A172 (cell line): ENCODE results near the gene YARS1. TPM values are rescaled to one million over a fixed set of nuclear protein-coding genes. Genes with fewer than 3 reads are reported as not detected.
A peak's percentile ranks its signal among the peaks of the same experiment; 100 is the strongest.

Experiments
- DNase-seq: peaks from one replicate; pipeline ENCODE4 v3.0.0-alpha.2; 2015; ENCODE audit warnings: low spot score
- total RNA-seq: library from RNA; depleted of rRNA; stranded (reverse); fragments of >200 nt; shearing (Covaris generic); gene quantifications from 2 replicates; pipeline ENCODE4 v1.2.3, GENCODE V29; 2014; rRNA removed

YARS1 gene
- total RNA-seq = 63.4 and 79.1 TPM in 2 replicates

DNA sequence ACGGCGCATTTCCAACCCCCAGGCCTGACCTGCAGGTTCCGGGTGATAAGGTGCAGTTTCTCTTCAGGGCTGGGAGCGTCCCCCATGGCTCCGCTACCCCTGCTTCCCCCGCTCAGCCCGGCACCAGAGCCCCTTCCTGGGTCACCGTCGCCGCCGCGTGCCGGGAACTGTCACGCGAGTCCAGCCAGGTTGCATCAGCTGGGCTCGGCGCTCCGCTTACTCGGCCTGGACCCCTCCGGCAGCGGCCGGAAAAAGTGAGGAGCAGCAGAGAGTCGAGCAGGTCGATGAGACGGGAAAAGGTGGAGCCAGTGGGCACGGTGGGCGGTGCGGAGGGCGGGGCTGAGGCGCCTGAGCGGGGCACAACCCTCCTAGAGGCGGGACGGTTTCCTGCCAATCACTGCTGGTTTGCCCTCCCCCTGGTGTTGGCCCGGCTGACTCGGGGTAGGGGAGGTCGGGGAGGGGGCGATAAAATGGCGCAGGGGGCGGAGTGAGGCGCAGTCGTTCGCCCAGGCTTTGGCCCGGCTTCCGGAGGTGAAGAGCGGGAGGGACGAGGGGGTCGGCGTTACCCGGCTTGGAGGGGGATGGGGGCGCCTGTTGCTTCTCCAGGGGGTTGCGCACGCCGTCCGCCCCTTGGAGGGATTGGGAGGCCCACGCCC lies at the start of gene YARS1, which contains the start of gene S100PBP:
YARS1 (minus strand) TSS at position 200 of the 656 bp plus-strand sequence; CDS start at position 86, 114 bp downstream.
S100PBP (plus strand) TSS at position 495 of the 656 bp plus-strand sequence. CDS start 8,447 bp downstream, outside the sequence.
- DNase-seq = peak; percentile 90

DNA sequence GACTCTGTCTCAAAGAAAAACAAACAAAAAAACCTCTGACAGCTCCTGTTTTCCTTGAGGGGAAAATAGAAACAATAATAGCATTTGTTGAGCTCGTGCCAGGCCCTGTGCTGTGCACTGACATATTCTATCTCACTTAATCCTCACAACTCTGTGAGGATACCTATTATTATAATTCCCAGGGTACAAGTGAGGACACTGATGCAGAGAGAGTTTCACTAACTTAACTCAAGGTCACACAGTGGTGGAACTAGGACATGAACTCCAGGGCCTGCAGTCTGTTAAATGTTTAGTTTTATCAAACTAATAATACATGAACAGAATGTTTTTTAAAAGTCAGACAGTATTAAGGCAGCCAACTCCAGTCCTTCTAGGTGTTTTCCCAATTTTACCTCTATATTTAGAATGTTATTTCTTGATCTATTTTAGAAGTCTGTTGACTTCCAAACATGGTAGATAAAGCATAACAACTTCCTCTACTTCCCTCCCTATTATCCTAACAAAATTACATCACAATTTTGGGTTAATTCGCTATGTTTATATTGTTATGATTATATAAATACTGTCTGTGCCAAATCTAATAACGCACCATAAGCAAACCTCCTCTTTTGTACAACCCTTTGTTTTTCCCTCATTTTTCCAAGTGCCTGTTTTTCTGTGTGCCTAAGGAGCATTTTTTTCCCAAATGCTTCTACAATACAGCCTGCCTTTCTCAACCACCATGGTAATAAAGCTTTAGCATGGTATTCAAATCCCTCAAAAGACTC lies 48.7 kb upstream of the YARS1 start:
- no peak for DNase-seq

DNA sequence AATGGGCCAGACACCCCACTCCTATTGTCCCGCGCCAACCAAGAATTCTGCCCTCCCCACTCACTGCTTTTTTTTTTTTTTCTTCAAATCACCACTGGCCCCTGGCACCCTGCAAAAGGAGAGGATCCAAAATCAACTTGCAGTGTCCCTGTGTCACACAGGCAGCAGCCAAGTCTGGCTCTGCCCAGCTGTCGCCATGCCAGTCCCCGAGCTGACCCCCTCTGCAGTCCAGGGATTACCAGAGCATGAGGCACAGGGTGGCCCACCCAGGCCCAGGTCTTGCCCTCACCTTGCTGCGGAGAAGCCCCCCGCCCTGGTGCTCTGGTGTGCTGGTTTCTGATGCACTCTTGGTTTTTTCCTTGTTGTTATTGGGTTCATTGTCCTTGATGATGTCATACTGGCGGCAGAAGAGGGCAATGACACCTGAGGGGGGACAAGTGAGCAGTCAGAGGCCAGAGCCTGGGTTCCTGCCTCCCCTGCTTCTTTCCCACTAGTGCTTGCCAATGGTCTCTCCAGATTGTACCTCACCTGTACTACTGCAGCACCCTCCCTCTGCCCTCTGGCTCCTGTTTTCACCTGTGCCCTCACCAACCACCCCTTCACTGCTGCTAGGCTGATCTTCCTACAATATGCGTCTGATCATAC lies 47.3 kb upstream of the YARS1 start:
- no peak for DNase-seq

DNA sequence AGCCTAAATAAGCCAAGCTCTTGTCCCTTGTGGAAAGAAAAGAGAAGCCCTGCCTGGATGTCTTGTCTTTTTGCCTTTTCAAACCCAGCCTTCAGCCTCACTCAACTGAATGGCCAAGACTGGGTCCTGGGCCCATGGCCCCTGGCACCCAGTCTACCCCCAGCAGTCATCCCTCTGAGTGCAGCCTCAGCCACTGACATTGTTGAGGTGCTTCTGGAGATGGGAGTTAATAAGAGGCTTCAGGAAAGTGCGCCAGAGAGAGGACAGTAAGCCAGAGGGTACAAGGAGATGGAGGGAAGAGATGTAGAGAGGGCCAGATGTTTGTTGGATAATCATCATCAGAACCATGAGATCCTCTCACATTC lies 46.7 kb upstream of the YARS1 start:
- DNase-seq = no peak

DNA sequence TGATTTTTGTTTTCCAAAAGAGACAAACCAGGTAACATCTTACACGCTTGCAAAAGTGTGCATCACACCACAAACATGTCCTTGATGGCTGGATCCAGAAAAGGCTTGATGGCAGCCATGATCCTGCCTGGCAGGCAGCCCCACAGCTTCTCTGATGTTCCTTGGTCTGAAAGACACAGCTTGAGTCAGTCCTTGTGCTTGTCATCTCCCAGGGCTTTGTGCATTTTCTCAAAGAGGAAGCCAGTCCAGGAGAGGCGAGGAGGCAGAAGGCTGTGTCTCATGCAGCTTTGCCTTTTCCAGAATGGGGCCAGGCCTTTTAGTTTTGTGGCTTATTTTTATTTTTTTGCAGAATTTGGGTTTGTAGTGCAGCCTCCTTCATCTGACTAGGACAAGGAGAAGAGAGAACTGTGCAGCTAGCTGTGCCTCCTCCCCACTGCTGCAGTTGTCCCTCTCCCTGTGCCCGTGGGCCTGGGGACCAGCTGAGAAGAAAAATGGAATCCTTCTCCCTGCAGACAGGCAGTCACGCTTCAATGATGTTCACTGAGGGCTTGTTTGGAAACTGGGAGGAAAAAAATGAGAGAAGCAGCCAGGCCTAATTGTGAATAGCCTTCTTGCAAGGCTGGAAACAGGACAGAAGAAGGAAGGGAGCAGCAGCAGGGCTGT lies 46.2 kb upstream of the YARS1 start:
- DNase-seq = no peak

DNA sequence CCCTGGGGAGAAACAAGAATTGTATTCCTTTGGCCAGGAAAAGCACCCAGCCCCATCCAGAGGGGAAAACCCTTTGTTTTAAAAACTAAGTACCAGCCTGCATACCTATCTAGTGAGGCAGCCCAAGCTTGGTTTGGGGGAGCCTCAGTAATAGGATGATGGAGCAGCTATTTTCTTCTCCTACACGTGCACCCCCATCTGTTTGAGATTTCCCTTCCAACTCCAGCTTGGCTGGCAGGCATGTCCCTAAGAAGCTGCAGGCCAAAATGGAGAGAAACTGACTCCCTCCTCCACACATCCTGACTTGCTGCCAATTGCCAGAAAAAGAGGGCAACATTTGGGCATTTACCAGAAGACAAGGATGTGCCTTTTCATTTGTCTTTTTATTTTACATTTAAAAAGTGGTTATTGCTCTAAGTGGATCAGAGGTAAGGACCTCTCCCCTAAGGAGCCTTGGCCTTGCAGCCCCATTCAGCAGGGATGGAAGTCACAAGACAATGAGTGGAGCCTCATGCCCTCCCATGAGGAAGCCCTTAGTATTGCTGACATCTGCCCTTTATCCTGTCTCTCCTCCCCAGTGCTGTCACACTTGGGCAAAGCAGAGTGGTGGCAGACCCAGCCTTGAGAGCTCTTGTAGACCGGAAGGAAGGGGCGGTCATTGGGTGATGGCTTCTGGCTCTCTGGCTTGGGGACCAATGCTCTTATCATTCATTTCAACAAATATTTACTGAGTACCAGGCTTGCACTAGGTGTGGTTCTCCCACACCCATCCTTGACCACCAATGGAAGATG lies 44.9 kb upstream of the YARS1 start:
- DNase-seq = peak; percentile 29

DNA sequence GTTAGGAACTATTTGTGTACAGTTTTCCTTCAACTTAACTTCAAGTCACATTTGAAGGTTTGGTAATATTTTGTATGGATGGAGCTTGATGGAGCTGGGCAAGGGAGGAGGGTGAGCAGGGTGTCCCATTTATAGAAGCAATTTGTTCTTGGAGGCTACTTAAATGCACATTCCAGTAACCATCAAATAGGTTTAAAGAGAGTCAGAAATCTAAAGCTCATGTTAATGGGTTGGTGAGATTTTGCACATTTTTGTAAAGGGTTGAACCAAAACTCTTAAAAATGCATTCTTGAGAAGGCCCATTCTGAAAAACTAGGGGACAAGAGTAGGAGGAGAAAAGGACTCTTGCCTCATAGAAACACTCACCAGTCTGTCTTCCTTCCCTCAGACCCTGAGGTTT lies 43.4 kb upstream of the YARS1 start:
- no peak for DNase-seq

DNA sequence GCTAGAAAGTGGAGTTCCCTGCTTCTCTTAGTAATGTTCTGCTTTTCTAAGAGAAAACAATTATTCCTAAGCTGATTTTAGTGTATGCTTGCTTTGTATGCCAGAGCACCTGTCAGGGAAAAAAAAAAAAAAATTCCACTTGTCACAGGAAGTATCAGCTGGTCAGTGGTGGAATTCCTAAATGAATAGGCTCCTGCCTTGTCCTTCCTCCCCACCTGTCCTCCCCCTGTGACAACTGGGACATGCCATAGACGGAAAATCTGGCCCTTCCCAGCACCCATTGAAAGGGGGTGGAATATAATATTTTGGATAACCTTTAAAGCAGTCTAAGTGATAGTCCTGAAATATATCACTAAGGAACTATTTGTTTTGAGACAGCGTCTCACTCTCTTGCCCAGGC lies 42.8 kb upstream of the YARS1 start:
- no peak for DNase-seq

DNA sequence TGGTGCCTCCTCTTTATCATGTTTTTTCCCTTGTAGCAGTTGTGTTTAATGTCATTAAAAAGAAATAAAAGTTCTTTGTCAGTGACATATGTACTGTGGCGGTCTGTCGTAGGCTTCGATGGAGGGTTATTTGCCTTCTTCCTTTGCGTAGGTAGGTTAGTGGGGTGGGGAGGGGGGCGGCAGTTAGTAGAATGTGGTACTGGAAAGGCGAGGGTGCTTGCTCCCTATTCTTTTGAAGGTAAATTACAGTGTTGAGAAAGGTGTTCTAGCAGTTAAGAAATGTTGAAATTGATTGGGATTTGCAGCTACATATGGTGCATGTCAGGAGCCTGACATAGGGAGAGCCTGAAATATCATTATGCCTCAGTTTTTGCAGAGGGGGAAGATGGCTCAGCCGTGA lies 41.6 kb upstream of the YARS1 start:
- no peak for DNase-seq

DNA sequence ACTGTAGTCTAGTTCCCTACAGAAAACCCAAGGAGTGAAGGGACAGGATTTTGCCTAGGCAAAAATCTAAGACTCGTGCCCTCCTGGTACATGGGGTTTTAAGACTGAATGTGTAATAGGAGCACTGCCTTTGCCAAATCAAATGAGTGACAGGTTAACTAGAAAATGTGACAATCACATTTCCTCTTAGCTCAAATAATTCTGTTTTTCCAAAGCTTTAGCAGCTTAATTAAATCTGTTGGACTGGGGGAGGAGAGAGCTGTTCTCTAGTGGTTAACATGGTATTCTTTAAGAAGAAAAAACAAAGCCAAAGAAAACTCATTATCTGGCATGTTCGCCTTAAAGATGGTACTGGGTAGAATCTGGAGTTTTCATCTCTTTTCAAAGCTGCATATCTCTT lies 41.0 kb upstream of the YARS1 start:
- no peak for DNase-seq

DNA sequence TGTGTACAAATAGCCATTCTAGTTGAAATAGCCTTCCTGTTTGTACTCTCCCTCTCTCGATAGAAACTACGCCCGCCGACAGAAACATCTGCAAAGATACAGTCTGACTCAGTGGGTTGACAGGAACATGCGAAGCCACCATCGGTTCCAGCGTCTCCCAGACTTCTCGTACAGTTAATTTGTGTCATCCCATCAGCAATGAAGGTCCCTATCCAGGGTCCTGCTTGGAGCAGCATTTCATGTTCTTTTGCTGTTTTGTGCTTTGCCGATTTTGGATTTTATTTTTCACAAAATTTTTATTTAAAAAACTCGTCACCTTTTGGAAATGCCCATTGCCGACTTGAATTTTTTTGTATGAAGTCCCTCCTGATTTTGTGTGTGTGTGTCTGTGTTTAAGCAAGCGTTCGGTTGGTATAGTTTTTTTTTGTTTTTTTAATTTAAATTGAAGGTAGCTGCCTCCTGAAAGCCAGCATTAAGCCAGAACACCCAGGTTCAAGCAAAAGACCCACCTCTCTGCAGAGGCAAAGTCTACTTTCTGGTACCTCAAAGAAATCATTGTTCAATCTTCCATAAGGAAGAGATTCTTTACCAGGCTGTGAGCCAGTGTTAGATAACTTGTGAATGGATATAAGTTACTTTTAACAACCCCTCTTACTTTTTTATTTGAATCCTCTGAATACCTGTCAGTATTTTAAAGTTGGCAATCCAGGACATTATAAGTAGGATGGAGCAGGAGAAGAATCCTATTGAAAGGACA lies 38.9 kb upstream of the YARS1 start:
- no peak for DNase-seq

DNA sequence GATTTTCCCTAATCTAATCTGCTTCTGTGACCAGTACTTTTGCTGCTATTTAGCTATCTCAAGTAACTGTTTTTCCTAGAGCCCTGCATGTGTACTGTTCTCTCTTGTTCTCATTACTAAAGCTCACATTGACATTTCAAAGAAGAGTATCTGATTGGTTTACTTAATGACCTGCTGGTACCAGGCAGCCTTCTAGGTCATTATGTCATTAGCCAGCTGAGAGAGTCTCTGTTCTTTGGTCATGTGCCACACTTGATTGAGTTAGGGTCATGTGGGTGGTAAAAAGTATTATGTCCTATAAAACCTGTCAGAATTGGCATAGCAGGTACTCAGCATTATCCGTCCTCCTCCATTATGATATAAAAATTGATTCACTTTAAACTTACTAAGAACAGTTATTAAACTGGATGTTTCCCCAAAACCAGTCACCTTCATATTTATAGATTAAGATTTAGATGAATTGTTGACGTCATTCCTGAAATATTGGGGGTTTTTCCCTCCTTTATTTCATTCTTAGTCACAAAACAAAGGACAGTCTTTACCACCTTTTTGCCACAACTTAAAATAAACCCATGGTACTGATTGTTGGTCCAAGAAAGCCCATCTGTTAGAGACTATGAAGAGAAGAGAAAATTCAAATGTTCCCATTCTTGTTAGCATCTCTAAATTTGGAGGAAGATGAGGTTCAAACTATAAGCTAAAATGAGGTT lies 31.4 kb upstream of the YARS1 start:
- DNase-seq = no peak

DNA sequence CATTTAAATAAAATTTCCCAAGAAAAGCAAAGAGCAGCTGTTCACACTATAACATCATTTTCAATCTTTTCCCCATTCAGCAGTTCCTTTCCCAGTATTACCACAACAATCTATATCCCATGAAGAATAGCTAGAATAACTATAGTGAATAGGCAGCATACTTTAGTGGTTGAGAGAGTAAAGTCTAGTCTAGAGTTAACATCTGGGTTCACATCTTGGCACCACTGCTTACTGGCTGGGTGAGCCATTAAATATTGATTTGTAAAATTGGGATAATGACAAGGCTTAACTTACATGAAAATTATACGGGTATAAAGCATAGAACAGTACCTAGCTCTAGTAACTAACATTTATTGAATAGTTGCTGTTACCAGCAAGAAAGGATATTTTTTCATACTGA lies 14.7 kb upstream of the YARS1 start:
- DNase-seq = no peak

DNA sequence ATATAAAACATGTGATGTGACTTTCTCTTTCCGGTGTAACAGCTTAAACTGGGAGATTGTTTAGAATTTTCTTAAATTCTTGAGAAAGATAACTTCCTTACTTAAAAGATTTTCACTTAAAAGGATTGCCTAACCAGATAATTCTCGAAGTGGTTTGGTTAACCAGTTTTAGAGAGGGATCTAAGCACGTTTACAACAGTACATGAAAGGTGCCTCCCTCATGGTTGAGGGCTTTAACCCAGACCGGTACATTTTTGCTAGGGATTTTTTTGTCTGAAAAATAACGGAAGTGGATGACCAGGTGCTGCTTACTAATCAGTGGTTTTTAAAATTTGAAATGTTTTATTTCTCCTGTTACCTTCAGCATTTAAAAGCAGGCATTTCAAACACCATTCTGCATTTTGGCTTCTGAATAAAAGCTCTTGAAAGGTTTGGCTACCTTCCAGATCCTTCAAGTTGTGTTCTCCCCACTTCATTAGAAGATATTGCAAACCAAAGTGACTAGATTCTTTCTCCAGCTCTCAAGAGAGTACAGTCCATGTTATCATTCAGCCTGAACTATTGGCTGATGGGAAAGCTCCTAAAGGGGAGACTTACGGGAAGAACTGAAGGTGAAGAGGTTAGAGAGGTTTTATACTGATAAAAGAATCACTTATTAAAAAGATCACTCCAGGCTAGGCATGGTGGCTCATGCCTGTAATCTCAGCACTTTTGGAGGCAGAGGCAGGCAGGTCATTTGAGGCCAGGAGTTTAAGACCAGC lies 13.1 kb upstream of the YARS1 start:
- no peak for DNase-seq

DNA sequence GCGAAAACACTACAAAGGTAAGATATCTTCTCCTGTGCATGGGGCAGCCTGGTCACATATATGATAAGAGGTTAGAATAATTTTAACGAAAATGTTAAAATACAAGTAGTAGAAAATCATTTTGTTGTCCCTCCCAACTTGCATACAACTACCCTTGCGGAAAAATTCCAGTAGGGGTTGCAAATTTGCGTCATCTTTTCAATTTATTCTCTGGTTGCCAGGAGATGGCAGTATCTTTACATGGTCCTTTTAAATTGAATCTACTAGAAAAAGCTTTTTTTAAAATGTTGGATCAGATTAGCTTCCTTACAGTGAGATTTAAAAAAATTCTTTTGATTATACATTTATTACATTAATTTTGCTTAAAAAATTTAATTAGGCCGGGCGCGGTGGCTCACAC lies 11.2 kb upstream of the YARS1 start:
- no peak for DNase-seq

DNA sequence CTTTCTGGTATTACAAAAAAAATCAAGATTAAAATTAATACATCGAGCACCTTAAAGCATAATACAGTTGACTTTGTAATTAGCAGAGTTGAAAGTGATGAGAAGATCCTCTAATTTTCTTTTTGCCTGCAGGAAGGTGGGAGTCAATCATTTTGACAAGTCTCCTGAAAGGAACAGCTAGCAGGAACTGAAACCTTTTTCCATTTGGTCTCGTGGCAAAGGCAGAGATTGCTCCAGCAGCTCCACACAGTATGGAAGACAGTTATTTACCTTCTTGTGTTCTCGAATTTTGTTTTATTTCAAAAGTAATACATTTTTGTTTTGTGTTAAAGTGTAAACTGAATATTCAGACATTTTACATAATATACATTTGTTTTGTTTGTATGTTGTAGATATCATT lies 8.0 kb upstream of the YARS1 start:
- DNase-seq = no peak

DNA sequence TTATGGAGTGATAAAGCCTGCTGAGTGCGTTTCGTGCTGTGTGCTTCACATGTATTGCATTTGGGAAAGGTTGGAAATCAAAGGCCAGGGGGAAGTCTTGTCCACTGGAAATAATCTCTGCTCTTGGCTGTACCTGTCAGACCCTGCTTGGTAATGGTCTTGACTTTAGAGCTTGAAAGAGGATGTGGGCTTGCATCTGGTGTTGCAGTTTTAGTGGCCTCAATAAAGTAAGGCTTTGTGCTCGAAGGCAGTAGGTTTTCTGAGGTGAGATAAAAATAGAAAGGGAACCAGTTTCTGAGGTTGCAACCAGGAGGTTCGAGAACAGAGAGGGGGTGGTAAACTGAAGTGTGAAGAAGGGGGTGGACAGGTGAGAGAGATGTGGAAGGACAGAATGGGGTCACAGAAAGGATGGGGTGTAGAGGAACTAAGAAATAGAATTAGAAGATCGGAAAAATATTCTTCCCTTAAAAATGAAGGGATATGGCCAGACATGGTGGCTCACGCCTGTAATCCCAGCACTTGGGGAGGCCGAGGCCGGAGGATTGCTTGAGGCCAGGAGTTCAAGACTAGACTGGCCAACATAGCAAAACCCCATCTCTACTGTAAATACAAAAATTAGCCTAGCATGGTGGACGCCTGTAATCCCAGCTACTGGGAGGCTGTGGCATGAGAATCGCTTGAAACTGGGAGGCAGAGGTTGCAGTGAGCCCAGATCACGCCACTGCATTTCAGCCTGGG lies 1.8 kb upstream of the YARS1 start:
- no peak for DNase-seq
